ENCODE results near the gene BTG4.

The BTG4 gene

DNA sequence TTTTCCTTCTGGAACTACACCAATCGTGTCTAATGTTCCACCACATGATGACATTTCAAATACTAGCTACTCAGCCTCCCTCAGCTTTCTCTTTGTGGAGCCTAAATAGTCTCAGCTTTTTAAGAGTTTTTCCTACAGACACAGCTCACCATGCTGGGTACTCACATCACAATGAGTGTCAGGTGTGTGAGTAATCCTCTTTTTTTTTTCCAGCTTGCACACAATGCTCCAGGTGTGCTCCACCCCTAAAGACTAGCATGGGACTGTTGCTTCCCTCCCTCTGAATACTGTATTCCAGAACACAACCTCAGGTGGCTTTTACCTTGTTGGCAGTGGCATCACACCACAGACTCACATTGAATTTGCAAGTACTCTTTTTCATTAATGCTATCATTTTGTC, 11.7 kb downstream of the BTG4 start:
- no CpG with 5 or more reads among the region's 1 CpG for WGBS (ENCODE audit: extremely low coverage, insufficient coverage, low lambda C conversion rate)
- Histone ChIP-seq H2AK5ac (ENCODE audit: low read length) (no peak overlapping the region), H3K36me3 (ENCODE audit: control insufficient read depth, insufficient read depth, low read length) (no peaks in the 10 kb centered on the region), H3K79me2 (ENCODE audit: control insufficient read depth, insufficient read depth, low read length) (no peaks in the 10 kb centered on the region), H3K4me2 (ENCODE audit: low read length) (no peak overlapping the region), H2BK5ac (ENCODE audit: low read length) (no peak overlapping the region), H2BK120ac (ENCODE audit: low read depth, low read length) (no peak overlapping the region), H3K79me1 (ENCODE audit: low read length) (no peaks in the 10 kb centered on the region), H4K8ac (ENCODE audit: low read depth, low read length) (no peak overlapping the region), H3K27me3 (ENCODE audit: insufficient read depth, low read length, poor library complexity) (no peaks in the 10 kb centered on the region), H3K27ac (ENCODE audit: low read depth, low read length) (no peak overlapping the region), H3K56ac (ENCODE audit: low read length) (no peak overlapping the region), H2BK15ac (replicated peaks; ENCODE audit: low read depth) (no peak overlapping the region), H3K4ac (ENCODE audit: low read depth, low read length) (no peak overlapping the region), H3K18ac (ENCODE audit: low read length) (no peak overlapping the region), H3K4me1 (ENCODE audit: control insufficient read depth, low read depth, low read length) (no peaks in the 10 kb centered on the region), H3K23ac (ENCODE audit: low read length) (no peak overlapping the region), H3K9ac (ENCODE audit: low read length) (no peak overlapping the region), H4K5ac (ENCODE audit: low read length) (no peak overlapping the region), H3K4me3 (ENCODE audit: low read length) (no peak overlapping the region)
- no peak for DNase-seq

DNA sequence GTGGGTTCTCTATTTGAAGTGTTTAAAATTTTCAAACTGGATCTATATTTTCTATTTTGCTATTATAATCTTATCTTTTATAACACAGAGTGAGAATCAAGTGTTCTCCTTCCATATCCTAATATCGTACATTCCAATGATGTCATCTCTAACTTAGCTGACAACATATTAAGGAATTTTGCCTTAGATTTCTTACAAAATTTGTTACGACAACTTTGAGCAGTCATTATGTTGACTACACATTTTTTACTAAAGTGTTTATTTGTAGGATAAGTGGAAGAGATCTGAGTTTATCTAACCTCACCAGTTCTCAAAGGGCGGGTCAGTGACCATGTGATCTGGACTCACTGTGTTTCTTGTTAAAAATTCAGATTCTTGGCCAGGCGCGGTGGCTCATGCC, 12.7 kb downstream of the BTG4 start:
- Histone ChIP-seq H2BK120ac (ENCODE audit: low read depth, low read length) (no peak overlapping the region), H3K27ac (ENCODE audit: low read depth, low read length) (no peak overlapping the region), H3K4me1 (ENCODE audit: control insufficient read depth, low read depth, low read length) (no peaks in the 10 kb centered on the region), H3K4me3 (ENCODE audit: low read length) (no peak overlapping the region), H3K18ac (ENCODE audit: low read length) (no peak overlapping the region), H3K4ac (ENCODE audit: low read depth, low read length) (no peak overlapping the region), H3K4me2 (ENCODE audit: low read length) (no peak overlapping the region), H3K36me3 (ENCODE audit: control insufficient read depth, insufficient read depth, low read length) (no peaks in the 10 kb centered on the region), H3K9ac (ENCODE audit: low read length) (no peak overlapping the region), H3K27me3 (ENCODE audit: insufficient read depth, low read length, poor library complexity) (no peaks in the 10 kb centered on the region), H2AK5ac (ENCODE audit: low read length) (no peak overlapping the region), H3K56ac (ENCODE audit: low read length) (no peak overlapping the region), H3K23ac (ENCODE audit: low read length) (no peak overlapping the region), H3K79me1 (ENCODE audit: low read length) (no peaks in the 10 kb centered on the region), H2BK15ac (replicated peaks; ENCODE audit: low read depth) (no peak overlapping the region), H4K5ac (ENCODE audit: low read length) (no peak overlapping the region), H3K79me2 (ENCODE audit: control insufficient read depth, insufficient read depth, low read length) (no peaks in the 10 kb centered on the region), H2BK5ac (ENCODE audit: low read length) (no peak overlapping the region), H4K8ac (ENCODE audit: low read depth, low read length) (no peak overlapping the region)
- no peak for DNase-seq
- 100% methylated on average over 1 of the region's 5 CpGs for WGBS (ENCODE audit: extremely low coverage, insufficient coverage, low lambda C conversion rate)

- Histone ChIP-seq H4K5ac (ENCODE audit: low read length) (no peak overlapping the region), H2BK120ac (ENCODE audit: low read depth, low read length) (no peak overlapping the region), H2AK5ac (ENCODE audit: low read length) (no peak overlapping the region), H3K18ac (ENCODE audit: low read length) (no peak overlapping the region), H4K8ac (ENCODE audit: low read depth, low read length) (no peak overlapping the region), H3K23ac (ENCODE audit: low read length) (no peak overlapping the region), H3K4me3 (ENCODE audit: low read length) (no peak overlapping the region), H3K27me3 (ENCODE audit: insufficient read depth, low read length, poor library complexity) (no peaks in the 10 kb centered on the region), H3K79me2 (ENCODE audit: control insufficient read depth, insufficient read depth, low read length) (no peaks in the 10 kb centered on the region), H3K79me1 (ENCODE audit: low read length) (no peaks in the 10 kb centered on the region), H3K27ac (ENCODE audit: low read depth, low read length) (no peak overlapping the region), H2BK5ac (ENCODE audit: low read length) (no peak overlapping the region), H3K56ac (ENCODE audit: low read length) (no peak overlapping the region), H3K36me3 (ENCODE audit: control insufficient read depth, insufficient read depth, low read length) (no peaks in the 10 kb centered on the region), H3K4me1 (ENCODE audit: control insufficient read depth, low read depth, low read length) (peaks cover 4% of the 10 kb centered on the region), H2BK15ac (replicated peaks; ENCODE audit: low read depth) (no peak overlapping the region), H3K9ac (ENCODE audit: low read length) (no peak overlapping the region), H3K4ac (ENCODE audit: low read depth, low read length) (no peak overlapping the region), H3K4me2 (ENCODE audit: low read length) (no peak overlapping the region)
- whole genome bisulfite sequencing (ENCODE audit: extremely low coverage, insufficient coverage, low lambda C conversion rate) = no CpG with 5 or more reads among the region's 1 CpG
- DNase-seq = peak; percentile 80
Measured at GRCh38 chr11:111494040-111494439, 18.1 kb downstream of the BTG4 start.

DNA sequence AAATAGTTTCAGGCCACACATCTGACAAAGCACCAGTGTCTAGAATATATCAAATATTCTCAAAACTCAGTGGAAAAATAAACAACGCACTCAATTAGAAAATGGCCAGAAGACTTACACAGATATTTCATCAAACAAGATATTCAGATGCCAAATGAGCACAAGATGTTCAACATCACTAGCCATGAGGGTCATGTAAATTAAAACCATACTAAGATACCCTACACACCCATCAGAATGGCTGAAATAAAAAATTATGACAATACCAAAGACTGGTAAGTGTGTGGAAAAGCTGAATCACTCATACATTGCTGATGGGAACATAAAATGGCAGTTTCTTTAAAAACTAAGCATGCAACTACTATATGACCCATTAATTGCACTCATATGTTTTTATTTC, 21.7 kb downstream of the BTG4 start:
- no peak overlapping the region for H2AK5ac ChIP-seq (ENCODE audit: low read length)
- no peak overlapping the region for H3K23ac ChIP-seq (ENCODE audit: low read length)
- H3K56ac ChIP-seq (ENCODE audit: low read length) = no peak overlapping the region
- H3K4me1 ChIP-seq (ENCODE audit: control insufficient read depth, low read depth, low read length) = peaks cover 4% of the 10 kb centered on the region
- no peak overlapping the region for H2BK120ac ChIP-seq (ENCODE audit: low read depth, low read length)
- no peak overlapping the region for H2BK15ac ChIP-seq (replicated peaks; ENCODE audit: low read depth)
- H3K36me3 ChIP-seq (ENCODE audit: control insufficient read depth, insufficient read depth, low read length) = no peaks in the 10 kb centered on the region
- H3K27me3 ChIP-seq (ENCODE audit: insufficient read depth, low read length, poor library complexity) = no peaks in the 10 kb centered on the region
- no peak for DNase-seq
- no CpG with 5 or more reads among the region's 1 CpG for WGBS (ENCODE audit: extremely low coverage, insufficient coverage, low lambda C conversion rate)
- no peak overlapping the region for H3K4me2 ChIP-seq (ENCODE audit: low read length)
- H4K5ac ChIP-seq (ENCODE audit: low read length) = no peak overlapping the region
- H3K79me2 ChIP-seq (ENCODE audit: control insufficient read depth, insufficient read depth, low read length) = no peaks in the 10 kb centered on the region
- no peak overlapping the region for H3K4ac ChIP-seq (ENCODE audit: low read depth, low read length)
- no peaks in the 10 kb centered on the region for H3K79me1 ChIP-seq (ENCODE audit: low read length)
- no peak overlapping the region for H3K4me3 ChIP-seq (ENCODE audit: low read length)
- no peak overlapping the region for H2BK5ac ChIP-seq (ENCODE audit: low read length)
- H3K9ac ChIP-seq (ENCODE audit: low read length) = no peak overlapping the region
- H3K18ac ChIP-seq (ENCODE audit: low read length) = no peak overlapping the region
- H3K27ac ChIP-seq (ENCODE audit: low read depth, low read length) = no peak overlapping the region
- H4K8ac ChIP-seq (ENCODE audit: low read depth, low read length) = no peak overlapping the region

DNA sequence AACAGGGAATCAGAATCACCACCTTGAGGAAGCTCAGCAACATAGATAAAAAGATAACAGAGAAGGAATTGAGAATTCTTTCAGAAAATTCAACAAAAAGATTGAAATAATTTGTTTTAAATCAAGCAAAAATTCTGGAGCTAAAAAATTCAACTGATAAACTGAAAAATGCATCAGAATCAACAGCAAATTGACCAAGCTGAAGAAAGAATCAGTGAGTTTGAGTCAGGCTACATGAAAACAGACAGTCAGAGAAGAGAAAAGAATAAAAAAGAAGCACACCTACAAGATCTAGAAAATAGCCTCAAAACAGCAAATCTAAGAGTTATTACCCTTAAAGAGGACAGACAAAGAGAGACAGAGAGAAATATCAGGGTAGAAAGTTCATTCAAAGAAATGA, 28.8 kb downstream of the BTG4 start:
- no peak for DNase-seq
- H2AK5ac ChIP-seq (ENCODE audit: low read length) = no peak overlapping the region
- H3K4me2 ChIP-seq (ENCODE audit: low read length) = no peak overlapping the region
- H3K79me1 ChIP-seq (ENCODE audit: low read length) = no peaks in the 10 kb centered on the region
- no peaks in the 10 kb centered on the region for H3K27me3 ChIP-seq (ENCODE audit: insufficient read depth, low read length, poor library complexity)
- H3K4me3 ChIP-seq (ENCODE audit: low read length) = no peak overlapping the region
- H3K4me1 ChIP-seq (ENCODE audit: control insufficient read depth, low read depth, low read length) = no peaks in the 10 kb centered on the region
- no peaks in the 10 kb centered on the region for H3K36me3 ChIP-seq (ENCODE audit: control insufficient read depth, insufficient read depth, low read length)
- no peaks in the 10 kb centered on the region for H3K79me2 ChIP-seq (ENCODE audit: control insufficient read depth, insufficient read depth, low read length)
- no peak overlapping the region for H2BK120ac ChIP-seq (ENCODE audit: low read depth, low read length)
- no peak overlapping the region for H3K4ac ChIP-seq (ENCODE audit: low read depth, low read length)
- no peak overlapping the region for H4K8ac ChIP-seq (ENCODE audit: low read depth, low read length)
- no peak overlapping the region for H2BK5ac ChIP-seq (ENCODE audit: low read length)
- H3K18ac ChIP-seq (ENCODE audit: low read length) = no peak overlapping the region
- no peak overlapping the region for H3K56ac ChIP-seq (ENCODE audit: low read length)
- H3K9ac ChIP-seq (ENCODE audit: low read length) = no peak overlapping the region
- no peak overlapping the region for H2BK15ac ChIP-seq (replicated peaks; ENCODE audit: low read depth)
- H3K23ac ChIP-seq (ENCODE audit: low read length) = no peak overlapping the region
- H3K27ac ChIP-seq (ENCODE audit: low read depth, low read length) = no peak overlapping the region
- no peak overlapping the region for H4K5ac ChIP-seq (ENCODE audit: low read length)

DNA sequence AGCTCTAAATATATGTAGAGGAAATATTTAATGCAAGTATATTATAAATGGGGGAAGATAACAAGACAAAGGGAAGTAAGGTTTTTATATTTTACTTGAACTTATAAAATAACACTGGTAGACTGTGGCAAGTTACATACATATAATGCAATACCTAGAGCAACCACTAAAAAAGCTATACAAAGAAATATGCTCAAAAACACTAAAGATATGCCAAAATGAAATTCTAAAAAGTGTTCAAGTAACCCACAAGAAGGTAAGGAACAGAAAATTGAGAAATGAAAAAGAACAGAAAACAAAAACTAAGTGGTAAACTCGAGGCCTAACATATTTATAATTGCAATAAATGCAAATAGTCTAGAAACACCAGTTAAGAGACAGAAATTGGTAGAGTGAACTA, 32.5 kb downstream of the BTG4 start:
- H2AK5ac ChIP-seq (ENCODE audit: low read length) = no peak overlapping the region
- H4K5ac ChIP-seq (ENCODE audit: low read length) = no peak overlapping the region
- no peak for DNase-seq
- no peak overlapping the region for H3K4me3 ChIP-seq (ENCODE audit: low read length)
- no peaks in the 10 kb centered on the region for H3K4me1 ChIP-seq (ENCODE audit: control insufficient read depth, low read depth, low read length)
- H3K27ac ChIP-seq (ENCODE audit: low read depth, low read length) = no peak overlapping the region
- no peak overlapping the region for H3K23ac ChIP-seq (ENCODE audit: low read length)
- no peak overlapping the region for H2BK5ac ChIP-seq (ENCODE audit: low read length)
- no peak overlapping the region for H3K4ac ChIP-seq (ENCODE audit: low read depth, low read length)
- no peaks in the 10 kb centered on the region for H3K79me1 ChIP-seq (ENCODE audit: low read length)
- no peak overlapping the region for H3K4me2 ChIP-seq (ENCODE audit: low read length)
- no peak overlapping the region for H2BK15ac ChIP-seq (replicated peaks; ENCODE audit: low read depth)
- no peak overlapping the region for H4K8ac ChIP-seq (ENCODE audit: low read depth, low read length)
- no peak overlapping the region for H2BK120ac ChIP-seq (ENCODE audit: low read depth, low read length)
- no peak overlapping the region for H3K9ac ChIP-seq (ENCODE audit: low read length)
- H3K18ac ChIP-seq (ENCODE audit: low read length) = no peak overlapping the region
- H3K36me3 ChIP-seq (ENCODE audit: control insufficient read depth, insufficient read depth, low read length) = no peaks in the 10 kb centered on the region
- H3K56ac ChIP-seq (ENCODE audit: low read length) = no peak overlapping the region
- H3K27me3 ChIP-seq (ENCODE audit: insufficient read depth, low read length, poor library complexity) = no peaks in the 10 kb centered on the region
- WGBS (ENCODE audit: extremely low coverage, insufficient coverage, low lambda C conversion rate) = no CpG with 5 or more reads among the region's 1 CpG
- no peaks in the 10 kb centered on the region for H3K79me2 ChIP-seq (ENCODE audit: control insufficient read depth, insufficient read depth, low read length)

All from mesendoderm (in vitro differentiated cells).